G401 (cell line): Measurements from ENCODE around the gene MTHFD1L. TPM values are rescaled to one million over a fixed set of nuclear protein-coding genes. Genes with fewer than 3 reads are reported as not detected.
A peak's percentile ranks its signal among the peaks of the same experiment; 100 is the strongest.

Experiments
- DNase-seq: peaks from one replicate; pipeline ENCODE4 v3.0.0-alpha.2; 2015; ENCODE audit warnings: low spot score
- in situ Hi-C: cut with HindIII; loops from 2 replicates; pipeline ENCODE4 v1.10.0; 2016; ENCODE audit warnings: low sequenced_read_pairs, mixed read lengths
- total RNA-seq: library from RNA; depleted of rRNA; stranded (reverse); fragments of >200 nt; shearing (Covaris generic); gene quantifications from 2 replicates; pipeline ENCODE4 v1.2.3, GENCODE V29; 2014

Gene MTHFD1L
- total RNA-seq, 1 experiment from 2014 or later: 59.6 TPM

DNA sequence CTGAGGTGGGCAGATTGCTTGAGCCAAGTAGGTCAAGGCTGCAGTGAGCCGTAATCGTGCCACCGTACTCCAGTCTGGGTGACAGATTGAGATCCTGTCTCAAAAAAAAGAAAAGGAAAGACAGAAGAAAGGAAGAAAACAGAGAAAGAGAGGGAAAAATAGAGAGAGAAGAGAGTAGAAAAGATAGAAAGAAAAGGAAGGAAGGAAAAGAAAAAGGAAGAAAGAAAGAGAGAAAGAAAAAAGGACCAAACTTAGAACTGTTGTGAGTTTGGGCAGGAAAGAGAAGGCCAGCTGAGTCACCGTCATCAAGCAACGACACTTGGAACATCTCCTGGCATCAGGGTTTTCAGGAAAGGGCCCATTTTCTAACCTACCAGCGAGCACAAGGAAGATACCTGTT is 278.3 kb downstream of the MTHFD1L start:
- peak; percentile 42 for DNase-seq
- in situ Hi-C loops: no loop called here

DNA sequence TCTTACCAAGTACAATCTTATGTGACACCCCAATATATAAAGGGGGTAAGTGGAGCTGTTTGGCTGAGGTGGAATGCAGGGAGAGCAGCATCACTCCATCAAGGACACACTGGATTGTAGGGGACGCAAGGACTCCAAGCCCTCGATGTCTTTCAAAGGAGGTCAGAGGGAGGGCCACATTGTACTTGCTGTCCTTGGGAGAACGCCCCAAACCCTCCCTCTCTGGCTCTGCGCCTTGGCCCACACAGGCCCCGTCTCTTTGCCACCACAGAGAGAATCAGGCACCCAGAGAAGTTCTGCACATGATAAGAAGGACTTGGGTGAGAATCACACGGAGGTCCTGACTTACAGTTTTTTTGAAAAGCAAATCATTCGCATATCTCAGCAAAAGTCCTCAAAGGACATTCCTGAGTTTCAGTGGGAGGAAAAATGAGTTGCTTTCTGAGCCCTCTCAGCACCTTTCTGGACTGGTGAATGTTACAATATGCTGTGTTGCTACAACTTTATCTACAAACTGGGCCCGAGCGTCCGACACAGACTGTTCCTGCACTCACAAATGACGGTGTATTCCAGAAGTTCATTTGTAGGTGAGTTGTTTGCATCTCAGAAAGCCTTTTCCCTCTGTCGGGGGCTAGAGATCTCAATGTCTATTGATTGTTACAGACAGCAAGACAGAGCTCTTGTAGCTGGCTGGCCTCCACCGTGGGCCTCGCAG is 281.8 kb downstream of the MTHFD1L start:
- DNase-seq: no peak
- in situ Hi-C loops: no loop called here

DNA sequence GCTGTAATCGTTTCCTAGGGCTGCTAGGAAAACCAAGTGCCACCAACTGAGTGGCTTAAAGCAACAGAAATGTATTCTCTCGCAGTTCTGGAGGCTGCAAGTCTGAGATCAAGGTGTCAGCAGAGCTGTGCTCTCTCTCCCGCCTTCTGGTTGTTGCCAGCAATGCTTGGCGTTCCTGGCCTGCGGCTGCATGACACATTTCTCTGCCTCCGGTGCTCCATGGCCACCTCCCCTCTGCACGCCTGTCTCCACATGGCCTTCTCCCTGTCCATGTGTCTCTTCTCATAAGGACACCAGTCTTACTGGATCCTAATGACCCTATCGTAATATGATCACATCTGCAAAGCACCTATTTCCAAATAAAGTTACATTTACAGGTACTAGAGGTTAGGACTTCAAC is 282.6 kb downstream of the MTHFD1L start:
- in situ Hi-C loops: no loop called here
- peak; percentile 89 for DNase-seq

DNA sequence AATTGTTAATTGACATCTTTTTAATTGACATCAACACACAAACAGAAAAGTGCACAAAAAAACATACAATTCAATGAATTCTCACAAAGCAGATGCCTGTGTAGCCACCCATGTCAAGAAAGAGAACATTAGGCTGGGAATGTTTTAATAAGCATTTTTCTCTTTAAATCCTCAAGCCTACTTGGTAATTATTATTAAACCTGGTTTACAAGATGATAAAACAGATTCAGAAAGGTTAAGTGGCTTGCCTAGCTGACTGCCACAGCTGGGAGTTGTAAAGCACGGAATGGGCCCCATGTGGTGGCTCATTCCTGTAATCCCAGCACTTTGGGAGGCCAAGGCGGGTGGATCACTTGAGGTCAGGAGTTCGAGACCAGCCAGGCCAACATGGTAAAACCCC is 284.3 kb downstream of the MTHFD1L start:
- no peak for DNase-seq
- in situ Hi-C loops: no loop called here
